ENCODE data around the gene PI4KA.
"Not testable (repeated sequence)": the region's sequence is repeated elsewhere in the genome, so short reads cannot be mapped to it uniquely, and the experiment has no call there.

PI4KA gene

DNA sequence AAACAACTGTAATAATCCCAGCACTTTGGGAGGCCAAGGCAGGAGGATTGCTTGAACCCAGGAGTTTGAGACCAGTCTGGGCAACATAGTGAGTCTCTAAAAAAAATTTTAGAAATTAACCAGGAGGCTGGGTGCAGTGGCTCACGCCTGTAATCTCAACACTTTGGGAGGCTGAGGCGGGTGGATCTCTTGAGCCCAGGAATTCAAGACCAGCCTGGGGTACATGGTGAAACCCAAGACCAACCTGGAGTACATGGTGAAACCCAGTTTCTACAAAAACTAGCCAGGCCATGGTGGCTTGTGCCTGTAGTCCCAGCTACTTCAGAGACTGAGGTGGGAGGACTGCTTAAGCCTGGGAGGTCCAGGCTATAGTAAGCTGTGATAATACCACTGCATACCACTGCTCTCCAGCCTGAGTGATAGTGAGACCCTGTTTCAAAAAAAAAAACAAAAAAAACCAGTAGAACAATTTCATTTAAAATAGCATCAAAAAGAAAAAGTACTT is 11.2 kb downstream of the PI4KA start:
- no peak for DNase-seq (ENCODE audit: low read depth)

DNA sequence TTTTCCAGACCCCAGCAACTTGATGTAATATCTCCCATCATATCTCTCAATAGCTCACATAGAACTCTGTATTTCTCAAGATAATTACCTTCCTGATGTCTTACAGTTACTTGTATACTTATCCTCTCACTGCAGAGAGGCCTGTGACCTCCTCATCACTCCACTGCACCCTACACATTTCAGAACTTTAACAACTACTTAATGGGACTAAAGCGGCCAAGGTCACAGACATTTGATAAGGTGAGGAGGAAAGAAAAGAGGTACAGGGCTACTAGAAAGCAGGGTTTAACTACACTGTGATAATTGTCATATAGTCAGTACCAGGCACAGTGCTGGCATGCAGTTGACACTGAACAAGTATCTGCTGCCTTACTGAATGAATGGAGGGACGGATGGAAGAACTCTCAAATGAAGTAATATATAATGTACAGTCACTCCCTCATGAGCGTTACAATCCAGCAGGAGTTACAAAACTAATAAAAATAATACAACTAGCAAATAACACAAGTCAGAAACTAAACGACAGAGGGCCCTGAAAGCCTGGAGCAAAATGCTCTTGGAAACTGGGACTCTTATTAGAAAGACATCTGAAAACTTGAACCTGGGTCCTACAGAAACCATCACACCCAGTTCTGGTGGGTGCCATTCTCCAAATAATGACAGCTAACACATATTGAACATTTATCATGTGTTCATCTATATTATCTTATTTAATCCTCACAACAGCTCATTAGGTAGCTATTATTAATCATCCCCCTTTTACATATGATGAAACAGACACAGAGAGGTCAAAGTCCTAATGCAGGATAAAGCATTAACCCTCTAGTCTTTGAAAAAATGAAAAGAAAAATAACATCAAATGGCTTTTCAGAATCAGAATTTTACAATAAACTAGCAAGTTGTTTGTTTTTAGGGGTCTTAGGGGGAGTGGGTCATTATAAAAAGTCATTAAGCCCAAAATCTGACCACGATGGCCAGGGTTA is 14.3 kb downstream of the PI4KA start:
- no peak for DNase-seq (ENCODE audit: low read depth)

DNA sequence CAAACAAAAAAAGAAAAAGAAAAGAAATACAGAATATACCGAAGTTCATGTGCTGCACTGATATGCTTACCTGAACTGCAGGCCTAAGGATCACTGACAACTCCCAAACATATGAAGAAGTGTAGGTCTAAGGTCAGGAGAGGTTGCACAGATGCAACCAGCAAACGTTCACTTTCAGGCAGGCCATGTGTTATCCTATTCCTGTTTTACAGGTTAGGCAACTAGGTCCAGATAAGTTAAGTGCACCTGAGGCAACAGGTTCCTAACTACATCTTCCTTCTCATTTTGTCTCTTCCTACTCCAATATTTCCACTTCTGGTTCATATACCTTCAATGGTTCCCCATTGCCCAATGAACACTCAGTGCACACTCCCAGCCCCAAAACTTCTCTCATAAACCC is 15.1 kb downstream of the PI4KA start:
- no peak for DNase-seq (ENCODE audit: low read depth)

DNA sequence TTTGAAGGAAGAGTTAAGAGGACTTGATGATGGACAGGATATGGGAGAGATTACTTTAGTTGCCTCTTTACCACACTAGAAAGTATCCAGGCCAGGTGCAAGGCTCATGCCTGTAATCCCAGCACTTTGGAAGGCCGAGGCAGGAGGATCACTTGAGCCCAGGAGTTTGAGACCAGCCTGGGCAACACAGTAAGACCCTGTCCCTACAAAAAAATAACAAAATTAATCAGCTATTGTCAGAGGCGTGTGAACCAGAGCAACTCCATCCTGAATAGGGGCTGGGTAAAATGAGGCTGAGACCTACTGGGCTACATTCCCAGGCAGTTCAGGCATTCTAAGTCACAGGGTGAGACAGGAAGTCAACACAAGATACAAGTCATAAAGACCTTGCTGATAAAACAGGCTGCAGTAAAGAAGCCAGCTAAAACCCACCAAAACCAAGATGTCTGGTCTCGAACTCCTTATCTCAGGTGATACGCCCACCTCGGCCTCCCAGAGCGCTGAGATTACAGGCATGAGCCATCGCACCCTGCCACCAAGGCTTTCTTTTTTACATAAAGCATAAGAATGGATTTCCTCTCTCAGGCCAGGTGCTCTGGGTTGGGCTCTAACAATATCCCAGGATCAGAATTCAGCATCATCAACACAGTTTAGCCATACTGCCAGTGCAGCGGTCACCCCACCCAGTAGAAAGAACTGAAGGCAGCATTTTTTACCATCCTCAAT is 17.8 kb downstream of the PI4KA start:
- DNase-seq (ENCODE audit: low read depth): peak; percentile 7

DNA sequence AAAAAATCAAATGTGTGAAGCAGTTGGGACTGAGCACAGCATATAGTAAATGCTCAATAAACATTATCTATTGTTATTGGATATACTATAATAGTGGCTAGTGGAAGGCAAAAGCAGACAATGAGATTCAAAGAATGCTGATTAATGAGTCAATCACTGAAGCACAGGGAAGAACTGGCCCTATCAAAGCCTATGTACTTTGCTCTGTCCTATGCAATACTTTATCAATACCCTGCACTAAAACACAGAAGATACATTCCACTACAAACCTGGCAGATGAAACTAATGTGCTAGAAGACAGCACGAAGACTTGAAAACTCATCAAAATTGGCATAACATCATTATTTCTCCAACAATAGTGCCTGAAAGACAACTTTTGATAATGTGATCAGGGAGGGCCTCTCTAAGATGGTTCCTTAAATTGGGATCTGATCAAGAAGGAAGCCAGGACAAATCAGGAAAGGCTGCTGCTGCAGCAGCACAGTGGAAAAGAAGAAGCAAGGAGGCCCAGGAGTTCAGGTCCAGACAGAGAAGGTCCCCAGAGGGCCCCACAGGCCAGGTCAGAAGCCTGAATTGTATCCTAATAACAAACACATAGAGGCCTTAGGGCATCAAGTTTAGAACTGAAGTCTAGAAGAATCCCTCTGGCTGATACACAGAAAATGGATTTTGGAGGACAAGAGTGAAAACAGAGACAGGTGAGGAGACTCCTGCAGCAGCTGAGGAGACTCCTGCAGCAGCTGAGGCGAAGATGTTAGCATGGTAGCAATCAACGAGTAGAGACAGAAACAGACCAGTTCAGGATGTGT is 18.6 kb downstream of the PI4KA start:
- DNase-seq (ENCODE audit: low read depth): no peak

DNA sequence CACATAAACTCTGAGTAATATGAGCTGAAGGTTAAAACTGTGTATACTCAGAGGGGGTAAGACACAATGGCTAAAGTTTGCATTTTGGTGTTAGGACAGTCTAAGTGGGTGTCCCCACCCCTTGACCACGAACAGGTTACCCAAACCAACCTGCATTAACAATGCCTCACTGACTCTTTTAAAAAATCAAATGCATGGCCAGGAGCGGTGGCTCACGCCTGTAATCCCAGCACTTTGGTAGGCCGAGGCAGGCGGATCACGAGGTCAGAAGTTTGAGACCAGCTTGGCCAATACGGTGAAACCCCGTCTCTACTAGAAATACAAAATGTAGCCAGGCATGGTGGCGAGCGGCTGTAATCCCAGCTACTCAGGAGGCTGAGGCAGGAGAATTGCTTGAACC is 19.3 kb downstream of the PI4KA start:
- DNase-seq (ENCODE audit: low read depth): not testable (repeated sequence)

DNA sequence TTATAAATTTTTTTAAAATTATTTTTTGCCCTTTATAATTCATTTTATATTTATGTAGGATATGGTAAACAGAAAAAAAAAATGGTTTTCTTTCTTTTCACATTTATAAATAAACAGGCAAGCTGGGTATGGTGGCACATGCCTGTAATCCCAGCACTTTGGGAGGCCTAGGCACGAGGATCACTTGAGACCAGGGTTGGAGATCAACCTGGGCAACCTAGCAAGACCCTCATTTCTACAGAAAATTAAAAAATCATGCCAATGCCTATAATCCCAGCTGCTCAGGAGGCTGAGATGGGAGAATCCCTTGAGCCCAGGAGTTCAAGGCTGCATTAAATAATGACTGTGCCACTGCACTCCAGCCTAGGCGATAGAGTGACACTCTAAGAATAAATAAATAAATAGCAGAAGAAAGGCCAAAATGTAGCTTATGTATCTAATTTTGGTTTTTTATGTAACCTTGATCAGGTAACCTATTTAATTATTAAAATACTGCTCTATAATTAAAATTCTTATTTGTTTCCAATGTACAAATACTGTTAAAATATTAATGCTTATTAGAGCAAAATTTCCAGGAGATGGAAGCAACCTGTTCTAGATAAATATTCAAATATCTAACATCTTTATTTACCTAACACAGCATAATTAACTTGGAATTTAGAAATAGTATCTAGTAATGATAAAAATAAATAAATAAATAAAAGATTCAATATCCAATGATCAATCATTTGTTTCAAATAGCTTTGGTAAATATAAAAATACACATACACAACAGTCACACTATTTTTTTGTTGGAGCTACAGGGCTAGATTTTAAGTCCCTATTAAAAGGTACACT is 21.4 kb downstream of the PI4KA start:
- no peak for DNase-seq (ENCODE audit: low read depth)

DNA sequence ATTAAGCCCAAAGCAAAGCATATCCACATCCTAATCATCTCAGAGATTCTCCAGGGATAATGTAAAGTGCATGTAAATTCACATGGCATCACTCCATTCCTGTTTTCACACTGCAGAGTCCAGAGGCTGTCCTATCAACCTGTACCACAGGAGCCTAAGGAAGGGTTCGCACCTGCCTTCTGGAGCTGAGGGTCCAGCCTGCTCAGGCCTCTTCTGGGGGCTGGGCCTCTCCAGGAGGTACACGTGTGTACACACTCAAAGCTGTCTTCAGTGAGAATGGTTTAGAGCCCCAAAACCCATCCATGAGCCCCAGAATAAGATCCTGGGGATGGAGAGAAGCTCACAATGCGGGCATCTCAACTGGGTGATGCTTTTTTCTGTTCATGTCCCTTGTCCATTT is 23.9 kb downstream of the PI4KA start:
- no peak for DNase-seq (ENCODE audit: low read depth)

DNA sequence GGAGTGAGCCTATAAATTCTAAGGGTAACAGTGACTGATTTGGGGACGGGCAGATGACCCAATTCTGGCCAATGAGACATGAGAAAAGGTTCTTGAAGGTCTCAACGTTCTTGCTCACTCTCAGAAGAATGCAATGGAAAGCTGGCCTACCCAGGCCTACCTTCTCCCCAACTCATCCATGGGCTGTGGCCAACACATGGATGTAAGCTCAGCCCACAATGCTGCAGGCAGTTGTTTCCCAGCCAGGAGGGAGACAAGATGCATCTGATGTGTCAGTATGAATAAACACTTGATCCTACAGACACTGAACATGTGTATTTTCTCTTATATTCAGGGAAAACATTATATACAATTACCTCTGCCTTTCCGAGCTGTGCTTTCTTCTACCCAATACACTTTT is 24.4 kb downstream of the PI4KA start:
- no peak for DNase-seq (ENCODE audit: low read depth)

DNA sequence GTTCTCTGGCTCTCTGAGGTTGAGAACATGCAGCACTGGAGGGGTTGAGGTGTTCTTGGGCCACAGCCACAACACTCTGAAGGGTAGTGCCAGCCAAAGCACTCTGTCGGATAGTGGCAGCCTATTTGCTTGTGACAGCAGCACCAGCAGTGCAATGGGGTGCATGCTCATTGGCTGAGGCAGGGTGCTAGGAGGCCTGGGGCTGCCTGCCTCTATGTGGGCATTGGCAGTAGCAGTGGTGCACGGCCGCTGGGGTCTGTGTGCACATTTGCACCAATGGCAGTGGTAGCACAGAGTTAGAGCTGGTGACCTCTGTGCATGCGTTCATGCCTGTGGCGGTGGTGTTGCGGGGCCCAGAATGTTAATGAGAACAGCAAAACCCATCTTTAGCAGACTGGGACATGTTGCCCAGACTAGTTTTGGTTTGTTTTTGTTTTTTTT is 25.4 kb downstream of the PI4KA start:
- no peak for DNase-seq (ENCODE audit: low read depth)

DNA sequence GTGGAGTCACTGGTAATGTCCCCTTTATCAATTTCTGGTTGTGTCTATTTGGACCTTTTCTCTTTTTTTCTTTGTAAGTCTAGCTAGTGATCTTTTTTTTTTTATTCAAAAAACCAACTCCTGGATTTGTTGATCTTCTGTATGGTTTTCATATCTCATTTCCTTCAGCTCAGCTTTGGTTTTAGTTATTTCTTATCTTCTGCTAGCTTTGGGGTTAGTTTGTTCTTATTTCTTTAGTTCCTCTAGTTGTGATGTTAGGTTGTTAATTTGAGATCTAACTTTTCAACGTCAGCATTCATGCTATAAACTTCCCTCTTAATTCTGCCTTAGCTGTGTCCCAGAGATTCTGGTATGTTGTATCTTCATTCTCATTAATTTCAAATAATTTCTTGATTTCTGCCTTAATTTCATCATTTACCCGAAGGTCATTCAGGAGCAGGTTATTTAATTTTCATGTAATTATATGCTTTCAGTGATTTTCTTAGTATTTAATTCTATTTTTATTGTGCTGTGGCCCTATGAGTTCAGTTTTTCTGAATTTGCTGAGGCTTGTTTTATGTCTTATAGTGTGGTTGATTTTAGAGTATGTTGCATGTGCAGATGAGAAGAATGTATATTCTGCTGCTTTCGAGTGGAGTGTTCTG is 29.0 kb downstream of the PI4KA start:
- DNase-seq (ENCODE audit: low read depth): no peak

DNA sequence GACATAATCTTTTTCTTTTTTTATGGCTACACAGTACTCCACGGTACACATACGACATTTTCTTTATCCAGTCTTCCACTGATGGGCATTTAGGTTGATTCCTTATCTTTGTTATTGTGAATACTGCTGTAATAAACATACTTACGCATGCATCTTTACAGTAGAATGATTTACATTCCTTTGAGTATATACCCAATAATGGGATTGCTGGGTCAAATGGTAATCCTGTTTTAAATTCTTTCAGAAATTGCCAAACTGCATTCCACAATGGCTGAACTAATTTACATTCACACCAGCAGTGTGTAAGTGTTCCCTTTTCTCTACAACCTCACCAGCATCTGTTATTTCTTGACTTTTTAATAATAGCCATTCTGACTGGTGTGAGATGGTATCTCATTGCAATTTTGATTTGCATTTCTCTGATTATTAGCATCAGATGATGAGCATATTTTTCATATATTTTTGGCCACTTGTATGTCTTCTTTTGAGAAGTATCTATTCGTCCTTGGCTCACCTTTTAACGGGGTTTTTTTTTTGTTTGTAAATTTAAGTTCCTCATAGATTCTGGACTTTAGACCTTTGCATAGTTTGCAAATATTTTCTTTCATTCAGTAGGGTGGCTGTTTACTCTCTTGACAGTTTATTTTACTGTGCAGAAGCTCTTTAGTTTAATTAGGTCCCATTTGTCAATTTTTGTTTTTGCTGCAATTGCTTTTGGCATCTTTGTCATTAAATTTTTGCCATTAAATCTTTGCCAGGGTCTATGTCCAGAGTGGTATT is 32.0 kb downstream of the PI4KA start:
- not testable (repeated sequence) for DNase-seq (ENCODE audit: low read depth)

DNA sequence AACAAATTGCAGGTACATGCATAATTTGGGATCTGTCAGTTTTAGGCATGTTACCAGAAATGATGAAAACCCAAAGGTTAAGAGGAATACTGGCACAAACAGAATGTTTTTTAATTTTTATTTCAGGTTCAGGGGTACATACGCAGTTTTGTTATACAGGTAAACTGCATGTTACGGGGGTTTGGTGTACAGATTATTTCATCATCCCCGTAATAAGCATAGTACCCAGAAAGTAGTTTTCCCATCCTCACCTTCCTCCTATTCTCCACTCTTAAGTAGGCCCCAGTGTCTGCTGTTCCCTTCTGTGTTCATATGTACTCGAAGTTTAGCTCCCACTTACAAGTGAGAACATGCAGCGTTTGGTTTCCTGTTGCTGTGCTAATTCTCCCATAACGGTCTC is 33.0 kb downstream of the PI4KA start:
- DNase-seq (ENCODE audit: low read depth): no peak

DNA sequence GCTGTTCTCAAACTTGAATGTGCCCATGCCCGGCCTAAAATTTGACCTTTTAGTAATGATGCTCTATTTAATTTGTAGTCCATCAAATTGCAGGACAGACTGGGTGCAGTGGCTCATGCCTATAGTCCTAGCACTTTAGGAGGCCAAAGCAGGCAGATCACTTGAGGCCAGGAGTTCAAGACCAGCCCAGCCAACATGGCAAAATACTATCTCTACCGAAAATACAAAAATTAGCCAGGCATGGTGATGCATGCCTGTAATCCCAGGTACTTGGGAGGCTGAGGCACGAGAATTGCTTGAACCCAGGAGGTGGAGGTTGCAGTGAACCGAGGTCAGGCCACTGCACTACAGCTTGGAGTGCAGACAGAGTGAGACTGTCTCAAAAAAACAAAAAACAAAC is 33.4 kb downstream of the PI4KA start:
- not testable (repeated sequence) for DNase-seq (ENCODE audit: low read depth)

DNA sequence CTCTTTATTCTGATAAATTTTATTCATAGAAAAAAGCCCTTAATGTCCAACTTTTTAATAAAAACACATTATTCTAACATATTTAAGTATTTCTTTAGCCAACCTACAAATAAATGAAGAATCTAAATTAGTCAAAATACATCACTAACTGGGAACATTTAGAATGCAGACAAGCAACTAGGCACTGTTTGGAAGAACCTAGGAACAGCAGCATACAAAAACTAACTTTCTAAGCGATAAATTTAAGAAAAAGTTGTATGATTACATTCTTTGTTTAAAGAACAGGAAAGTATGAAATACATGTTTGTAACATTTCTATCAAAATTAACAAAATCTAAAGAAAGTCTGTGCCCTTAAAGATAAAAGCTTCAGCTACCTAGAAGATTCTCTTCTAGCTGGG is 35.3 kb downstream of the PI4KA start:
- DNase-seq (ENCODE audit: low read depth): no peak

DNA sequence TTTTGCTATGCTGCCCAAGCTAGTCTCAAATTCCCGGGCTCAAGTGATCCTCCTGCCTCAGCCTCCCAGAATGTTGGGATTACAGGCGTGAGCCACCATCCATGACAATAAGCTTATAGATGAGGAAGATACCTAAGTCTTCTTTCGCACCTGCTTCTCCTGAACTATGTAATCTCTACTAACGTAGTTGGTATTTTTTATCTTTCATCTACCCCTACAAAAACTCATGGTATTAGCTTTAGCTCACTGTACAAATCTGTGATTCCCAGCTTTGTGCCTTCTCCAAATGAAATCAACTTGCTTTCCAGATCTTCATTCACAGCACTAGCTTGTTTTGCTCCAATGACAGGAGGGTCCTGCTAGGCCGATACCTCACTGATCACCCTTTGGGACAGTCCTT is 36.4 kb downstream of the PI4KA start:
- DNase-seq (ENCODE audit: low read depth): no peak

DNA sequence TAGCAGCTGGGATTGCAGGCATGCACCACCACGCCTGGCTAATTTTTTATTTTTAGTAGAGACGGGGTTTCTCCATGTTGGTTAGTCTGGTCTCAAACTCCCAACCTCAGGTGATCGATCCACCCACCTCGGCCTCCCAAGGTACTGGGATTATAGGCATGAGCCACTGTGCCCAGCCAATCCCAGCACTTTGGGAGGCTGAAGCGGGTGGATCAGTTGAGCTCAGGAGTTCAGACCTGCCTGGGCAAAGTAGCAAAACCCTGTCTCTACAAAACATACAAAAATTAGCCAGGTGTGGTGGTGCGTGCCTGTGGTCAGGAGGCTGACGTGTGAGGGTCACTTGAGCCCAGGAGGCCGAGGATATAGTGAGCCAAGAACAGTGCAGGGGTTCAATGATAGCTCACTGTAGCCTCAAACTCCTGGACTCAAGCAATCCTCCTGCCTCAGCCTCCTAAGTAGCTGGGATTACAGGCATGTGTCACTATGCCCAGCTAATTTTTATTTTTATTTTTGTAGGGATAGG is 36.8 kb downstream of the PI4KA start:
- not testable (repeated sequence) for DNase-seq (ENCODE audit: low read depth)

DNA sequence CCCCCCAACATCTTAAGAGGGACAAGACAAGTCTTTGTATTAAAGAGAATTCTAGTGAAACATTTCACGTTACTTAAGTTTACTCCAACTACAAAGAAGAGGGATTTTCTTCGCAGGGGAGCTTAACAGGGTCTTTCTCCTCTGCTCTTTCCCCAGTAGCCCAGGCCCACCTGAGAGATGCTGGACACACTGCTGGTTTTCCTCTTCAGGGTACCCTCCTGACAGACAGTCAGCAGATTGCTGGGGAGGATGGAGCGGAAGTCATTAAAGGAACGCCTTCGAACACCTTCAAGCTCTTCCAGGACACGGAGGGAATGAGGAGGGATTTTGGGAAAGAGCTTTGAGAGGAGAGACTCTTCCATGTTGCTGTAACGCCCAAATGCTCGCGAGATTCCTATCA is 39.1 kb downstream of the PI4KA start:
- DNase-seq (ENCODE audit: low read depth): no peak

DNA sequence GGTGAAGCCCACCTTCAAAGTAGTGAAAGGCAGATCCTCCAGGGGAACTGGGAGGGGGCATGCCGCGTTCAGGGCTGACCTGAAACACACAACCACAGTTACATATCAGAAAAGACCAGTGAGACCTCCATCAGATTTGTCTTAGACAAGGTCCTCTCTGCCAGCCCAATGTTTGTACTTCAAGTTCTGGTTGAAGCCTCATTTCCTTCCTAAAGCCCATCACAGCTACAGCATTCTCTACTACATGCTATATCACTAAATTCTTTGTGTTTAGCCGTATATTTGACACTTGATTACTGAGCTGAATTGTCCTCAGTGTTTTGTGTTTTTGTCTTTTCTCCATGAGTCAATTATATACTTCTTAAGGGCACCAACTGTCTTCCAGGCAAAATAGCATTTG is 40.1 kb downstream of the PI4KA start:
- no peak for DNase-seq (ENCODE audit: low read depth)

DNA sequence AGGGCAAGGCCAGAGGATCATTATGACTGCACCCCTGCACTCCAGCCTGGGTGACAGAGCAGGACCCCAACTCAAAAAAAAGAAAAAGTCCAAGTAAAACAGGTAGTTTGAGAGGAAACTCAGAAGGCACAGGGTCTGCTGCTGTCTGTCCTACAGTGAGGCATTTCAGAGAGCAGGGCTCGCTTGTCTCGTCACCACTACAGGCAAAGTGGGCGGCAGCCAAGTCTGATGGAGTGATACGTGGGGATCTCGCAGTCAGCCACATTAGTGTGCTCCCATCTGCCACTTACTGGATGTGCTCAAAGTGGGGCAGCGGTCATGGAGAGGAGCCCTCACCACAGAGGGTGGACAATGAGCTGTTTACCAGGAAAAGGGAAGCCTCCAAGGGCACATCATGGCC is 42.1 kb downstream of the PI4KA start:
- no peak for DNase-seq (ENCODE audit: low read depth)

Data from activated T-cell treated with anti-CD3 and anti-CD28 coated beads for 24 hours (primary cell).